ENCODE data around the gene NDUFV1.
A peak's percentile ranks its signal among the peaks of the same experiment; 100 is the strongest.
"Not testable (repeated sequence)": the region's sequence is repeated elsewhere in the genome, so short reads cannot be mapped to it uniquely, and the experiment has no call there.

Gene NDUFV1

GRCh38 chr11:67606492-67607295 lies at the start of gene NDUFV1:
TSS of gene NDUFV1 (plus strand) at chr11:67606936. CDS start at chr11:67607005, 69 bp downstream.
- peak; percentile 92 for DNase-seq

GRCh38 chr11:67558084-67558772 lies 48.5 kb upstream of the NDUFV1 start:
- DNase-seq: no peak

- no peak for DNase-seq
These were observed 44.6 kb upstream of the NDUFV1 start for GRCh38 chr11:67561971-67562619.

- DNase-seq: no peak
These were observed 43.6 kb upstream of the NDUFV1 start for GRCh38 chr11:67562963-67563704.

GRCh38 chr11:67563705-67564114 lies 43.0 kb upstream of the NDUFV1 start:
- DNase-seq: not testable (repeated sequence)

GRCh38 chr11:67564230-67564629 lies 42.5 kb upstream of the NDUFV1 start:
- DNase-seq: no peak

GRCh38 chr11:67571443-67571842 lies 35.3 kb upstream of the NDUFV1 start:
- no peak for DNase-seq

GRCh38 chr11:67572305-67572704 lies 34.4 kb upstream of the NDUFV1 start:
- no peak for DNase-seq

- DNase-seq: peak; percentile 25
These were observed 33.9 kb upstream of the NDUFV1 start for GRCh38 chr11:67572747-67573419.

GRCh38 chr11:67574938-67575337 lies 31.8 kb upstream of the NDUFV1 start:
- no peak for DNase-seq

GRCh38 chr11:67576735-67577475 lies 29.8 kb upstream of the NDUFV1 start:
- DNase-seq: no peak

GRCh38 chr11:67577951-67578350 lies 28.8 kb upstream of the NDUFV1 start:
- DNase-seq: no peak

- DNase-seq: no peak
These were observed 25.3 kb upstream of the NDUFV1 start for GRCh38 chr11:67581469-67581868.

GRCh38 chr11:67582011-67582410 lies 24.7 kb upstream of the NDUFV1 start:
- DNase-seq: no peak

GRCh38 chr11:67583247-67584204 lies 23.2 kb upstream of the NDUFV1 start, which contains the start of gene GSTP1:
TSS of gene GSTP1 (plus strand) at chr11:67583812. CDS start at chr11:67583844, 32 bp downstream.
- peak; percentile 64 for DNase-seq

GRCh38 chr11:67584205-67584880 lies 22.4 kb upstream of the NDUFV1 start:
- DNase-seq: no peak

- DNase-seq: no peak
These were observed 21.6 kb upstream of the NDUFV1 start for GRCh38 chr11:67584881-67585873.

GRCh38 chr11:67585911-67586310 lies 20.8 kb upstream of the NDUFV1 start:
- no peak for DNase-seq
